ENCODE data around the gene CCR3. TPM values are rescaled to one million over a fixed set of nuclear protein-coding genes. Genes with fewer than 3 reads are reported as not detected.

CCR3 gene
- total and polyA plus RNA-seq, 2 experiments from 2014 or later, result not detected

GRCh38 chr3:46269556-46269955 is 27.3 kb downstream of the CCR3 start (continued):
- no peak for TF ChIP-seq CREB1 (CRISPR knock-in tag; IDR thresholded peaks at IDR 0.05; ENCODE audit: low read depth)
- no peak for TF ChIP-seq NANOG (IDR thresholded peaks at IDR 0.05; ENCODE audit: borderline replicate concordance)
- no peak for TF ChIP-seq ZNF462 (CRISPR knock-in tag; IDR thresholded peaks at IDR 0.05)

GRCh38 chr3:46270474-46270873 is 28.2 kb downstream of the CCR3 start:
- Histone ChIP-seq H3K27ac (ENCODE audit: low read depth) (no peak overlapping the region), H3K9me2 (ENCODE audit: insufficient read depth) (no peaks in the 10 kb centered on the region), H3F3A (replicated peaks; ENCODE audit: low read depth) (no peaks in the 10 kb centered on the region), H3K36me3 (ENCODE audit: insufficient read depth) (no peaks in the 10 kb centered on the region), H4K20me1 (replicated peaks; ENCODE audit: insufficient read depth) (no peaks in the 10 kb centered on the region), H3K4me1 (ENCODE audit: insufficient read depth) (no peaks in the 10 kb centered on the region), H3K4me3 (no peak overlapping the region), H3K27me3 (ENCODE audit: insufficient read depth) (no peaks in the 10 kb centered on the region), H3K79me2 (replicated peaks; ENCODE audit: insufficient read depth) (no peaks in the 10 kb centered on the region), H3K4me2 (no peak overlapping the region), H2AFZ (no peak overlapping the region)
- H3K9me3 Mint-ChIP-seq, result peaks cover 9% of the 10 kb centered on the region
- ATAC-seq, result no peak
- no peaks in the 10 kb centered on the region for H3K36me3 Mint-ChIP-seq (ENCODE audit: low read depth)
- H3K27me3 Mint-ChIP-seq (ENCODE audit: insufficient read depth, low read depth, poor library complexity), result peaks cover 2% of the 10 kb centered on the region
- no peak for DNase-seq (ENCODE audit: low spot score)
- no peaks in the 10 kb centered on the region for H3K4me1 Mint-ChIP-seq
- H3K4me3 Mint-ChIP-seq, result no peak overlapping the region
- H3K27ac Mint-ChIP-seq, result no peak overlapping the region
- TF ChIP-seq REST (IDR thresholded peaks at IDR 0.05; ENCODE audit: unreplicated experiment), result no peak
- TF ChIP-seq ETS1 (IDR thresholded peaks at IDR 0.05), result no peak
- no peak for TF ChIP-seq ZNF462 (CRISPR knock-in tag; IDR thresholded peaks at IDR 0.05)
